Cardiac fibroblast (primary cell): ENCODE data around the gene RHBDF2.

ENCODE experiments used
- DNase-seq, 2 donors: peaks; one replicate each; pipeline versions ENCODE4 v3.0.0 to v3.0.0-alpha.2; 2010; ENCODE audit warnings: low read depth in 2 of 2
- H3K4me3 ChIP-seq, 2 donors: replicated peaks in 1 of 2; 1 replicate in 1 of 2; 2 replicates in 1 of 2; pipeline ENCODE4 v1.5.1; 2011; ENCODE audit warnings: low read depth in 2 of 2, low read length in 2 of 2, mild to moderate bottlenecking in 2 of 2, moderate library complexity in 1 of 2
- CTCF ChIP-seq: IDR thresholded peaks from one replicate; pipeline ENCODE4 v1.5.1; 2011; ENCODE audit warnings: low read depth, mild to moderate bottlenecking, low read length, inconsistent platforms

RHBDF2 gene

DNA sequence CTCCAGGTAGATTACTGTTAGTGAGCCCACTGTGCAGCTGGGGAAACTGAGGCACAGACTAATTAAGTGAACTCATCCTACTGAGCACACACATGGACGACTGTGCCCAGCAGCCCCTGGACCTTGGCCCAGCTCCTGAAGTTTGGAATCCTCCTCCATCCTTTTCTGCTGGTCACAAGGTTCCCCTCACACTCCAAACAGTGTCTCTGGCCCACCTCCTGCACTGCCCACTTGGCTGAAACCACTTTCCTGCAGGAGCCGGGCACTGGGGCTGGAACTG is 3.6 kb downstream of the RHBDF2 start:
- no peak for TF ChIP-seq CTCF
- no peak for DNase-seq
- peak overlapping the region in 1 of 2 donors; percentile 32 for H3K4me3 ChIP-seq

DNA sequence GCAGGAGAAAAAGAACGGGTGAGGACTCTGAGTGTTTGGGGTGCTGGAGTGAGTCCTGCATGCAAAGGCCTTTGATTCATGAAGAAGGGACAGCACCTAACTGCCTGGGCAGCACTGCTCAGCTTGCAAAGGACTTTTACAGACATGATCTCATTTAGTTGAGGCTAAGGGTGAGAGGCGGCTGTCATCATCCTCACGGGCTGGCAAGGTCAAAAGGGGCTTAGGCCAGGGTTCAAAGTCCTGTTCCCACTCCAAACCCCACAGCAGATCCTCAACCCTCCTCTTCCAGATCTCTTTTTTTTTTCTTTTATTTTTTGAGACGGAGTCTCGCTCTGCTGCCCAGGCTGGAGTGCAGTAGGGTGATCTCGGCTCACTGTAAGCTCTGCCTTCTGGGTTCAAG is 4.8 kb downstream of the RHBDF2 start:
- no peak for DNase-seq
- TF ChIP-seq CTCF, result no peak
- no peak overlapping the region for H3K4me3 ChIP-seq

DNA sequence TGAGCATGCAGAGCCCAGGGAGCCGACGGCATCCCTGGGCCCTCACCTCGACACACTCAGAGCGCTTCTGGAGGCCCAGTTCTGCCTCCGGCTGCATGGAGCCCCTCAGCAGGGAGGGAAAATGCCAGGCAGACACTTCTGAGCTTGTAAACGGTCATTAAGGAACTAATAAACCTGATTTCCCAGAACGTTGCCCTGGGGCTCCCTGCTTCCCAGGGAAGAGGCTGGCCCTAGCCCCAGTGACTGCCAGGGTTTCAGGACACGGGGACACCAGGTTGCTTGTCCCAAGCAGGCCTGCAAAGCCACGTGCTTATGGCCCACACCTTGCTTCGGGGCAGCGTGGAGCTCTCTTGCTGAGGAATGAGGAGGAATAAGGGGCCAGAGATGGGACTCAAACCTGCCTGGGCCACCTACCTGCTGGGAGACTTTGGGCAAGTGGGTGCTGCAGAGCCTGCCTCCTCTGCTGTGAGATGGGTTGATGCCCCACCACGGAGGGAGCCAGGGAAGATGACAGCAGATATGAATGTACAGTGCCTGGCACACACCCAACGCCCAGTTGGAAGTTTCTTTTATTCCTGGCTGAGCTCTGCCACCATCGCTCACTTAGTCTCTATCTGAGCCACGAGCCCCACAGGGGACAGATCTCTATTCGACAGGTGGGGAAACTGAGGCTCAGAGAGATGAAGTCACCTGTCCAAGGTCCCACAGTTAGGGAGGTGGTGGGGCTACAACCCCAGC is 5.4 kb downstream of the RHBDF2 start:
- H3K4me3 ChIP-seq, result no peak overlapping the region
- no peak for TF ChIP-seq CTCF
- DNase-seq, result no peak

GRCh38 chr17:76493505-76494167 is 7.6 kb downstream of the RHBDF2 start:
- H3K4me3 ChIP-seq, result no peak overlapping the region
- TF ChIP-seq CTCF, result no peak
- DNase-seq, result no peak

- no peak overlapping the region for H3K4me3 ChIP-seq
- TF ChIP-seq CTCF, result no peak
- peak; percentile 88 to 92 for DNase-seq
Measured at GRCh38 chr17:76492989-76493501, 8.2 kb downstream of the RHBDF2 start.

DNA sequence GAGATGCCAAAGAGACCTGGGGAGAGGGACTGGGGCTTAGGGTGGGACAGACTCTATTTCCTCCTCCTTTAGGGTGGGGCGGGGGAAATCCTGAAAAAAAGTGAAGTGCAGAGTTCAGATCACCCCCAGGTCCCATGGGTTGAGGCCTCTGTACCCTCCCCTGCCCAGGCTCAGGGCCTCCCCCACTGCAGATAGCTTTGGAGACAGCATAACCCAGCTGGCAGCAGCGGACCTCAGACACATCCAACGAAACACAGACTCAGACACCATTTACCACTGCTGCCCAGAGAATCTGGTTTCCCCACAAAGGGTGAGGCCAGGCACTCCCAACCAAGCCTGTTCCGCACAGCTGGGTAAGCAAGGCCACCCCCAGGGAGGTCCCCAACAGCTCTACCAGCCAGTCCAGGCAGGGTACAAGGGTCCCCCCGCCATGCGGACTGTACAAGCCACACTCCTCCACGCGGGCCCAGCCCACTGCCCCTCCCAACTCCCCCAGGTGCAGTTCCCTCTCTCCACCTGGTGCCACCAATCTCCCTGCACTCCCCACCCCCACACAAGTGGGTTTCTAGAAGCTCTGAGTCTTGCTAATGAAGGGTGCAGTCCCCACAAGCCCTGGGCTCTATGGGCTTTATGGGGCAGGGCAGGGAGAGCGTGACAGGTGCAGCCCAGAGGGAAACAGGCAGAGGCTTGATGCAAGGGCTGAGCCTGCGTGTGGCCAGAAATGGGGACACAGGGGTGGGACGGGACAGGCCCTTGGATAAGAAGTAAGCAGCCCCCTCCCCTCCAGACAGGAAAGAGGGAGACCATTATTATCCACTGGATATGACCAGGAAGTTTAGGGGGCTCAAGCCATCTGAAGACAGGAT is 8.9 kb downstream of the RHBDF2 start:
- no peak for TF ChIP-seq CTCF
- no peak for DNase-seq
- no peak overlapping the region for H3K4me3 ChIP-seq
